Parathyroid adenoma (tissue), 2 donors: ENCODE measurements around the gene GRIN2C.
A peak's percentile ranks its signal among the peaks of the same experiment; 100 is the strongest.

ENCODE experiments used
- H2AFZ ChIP-seq: fragments of 300-600 bp; sonication (generic); one replicate; pipeline ENCODE4 v1.7.0; 2017; ENCODE audit warnings: antibody characterized with exemption, mild to moderate bottlenecking
- H3K27ac ChIP-seq: fragments of 300-600 bp; sonication (generic); one replicate; pipeline ENCODE4 v1.7.0; 2017
- H3K27me3 ChIP-seq: fragments of 300-600 bp; sonication (generic); one replicate; pipeline ENCODE4 v1.7.0; 2017; ENCODE audit warnings: low read length; ENCODE audit not compliant: control insufficient read depth, insufficient read depth
- H3K36me3 ChIP-seq: fragments of 300-600 bp; sonication (generic); one replicate; pipeline ENCODE4 v1.7.0; 2017; ENCODE audit warnings: low read length; ENCODE audit not compliant: control insufficient read depth, insufficient read depth
- H3K4me1 ChIP-seq: fragments of 300-600 bp; sonication (generic); one replicate; pipeline ENCODE4 v1.7.0; 2017; ENCODE audit warnings: control low read depth
- H3K4me2 ChIP-seq: fragments of 300-600 bp; sonication (generic); one replicate; pipeline ENCODE4 v1.7.0; 2017; ENCODE audit warnings: low read length
- H3K4me3 ChIP-seq: fragments of 300-600 bp; sonication (generic); one replicate; pipeline ENCODE4 v1.7.0; 2017; ENCODE audit warnings: low read depth, low read length
- H3K79me2 ChIP-seq: fragments of 300-600 bp; sonication (generic); one replicate; pipeline ENCODE4 v1.7.0; 2017; ENCODE audit warnings: control low read depth
- H3K9ac ChIP-seq: fragments of 300-600 bp; sonication (generic); one replicate; pipeline ENCODE4 v1.7.0; 2017; ENCODE audit warnings: mild to moderate bottlenecking
- H3K9me3 ChIP-seq: fragments of 300-600 bp; sonication (generic); one replicate; pipeline ENCODE4 v1.7.0; 2017; ENCODE audit warnings: low read length; ENCODE audit not compliant: control insufficient read depth
- CTCF ChIP-seq: fragments of 300-600 bp; sonication (generic); IDR thresholded peaks from one replicate; pipeline ENCODE4 v1.7.0; 2017; ENCODE audit warnings: antibody characterized with exemption, mild to moderate bottlenecking
- donor health status: primary hyperparathyroidism.

Gene GRIN2C

DNA sequence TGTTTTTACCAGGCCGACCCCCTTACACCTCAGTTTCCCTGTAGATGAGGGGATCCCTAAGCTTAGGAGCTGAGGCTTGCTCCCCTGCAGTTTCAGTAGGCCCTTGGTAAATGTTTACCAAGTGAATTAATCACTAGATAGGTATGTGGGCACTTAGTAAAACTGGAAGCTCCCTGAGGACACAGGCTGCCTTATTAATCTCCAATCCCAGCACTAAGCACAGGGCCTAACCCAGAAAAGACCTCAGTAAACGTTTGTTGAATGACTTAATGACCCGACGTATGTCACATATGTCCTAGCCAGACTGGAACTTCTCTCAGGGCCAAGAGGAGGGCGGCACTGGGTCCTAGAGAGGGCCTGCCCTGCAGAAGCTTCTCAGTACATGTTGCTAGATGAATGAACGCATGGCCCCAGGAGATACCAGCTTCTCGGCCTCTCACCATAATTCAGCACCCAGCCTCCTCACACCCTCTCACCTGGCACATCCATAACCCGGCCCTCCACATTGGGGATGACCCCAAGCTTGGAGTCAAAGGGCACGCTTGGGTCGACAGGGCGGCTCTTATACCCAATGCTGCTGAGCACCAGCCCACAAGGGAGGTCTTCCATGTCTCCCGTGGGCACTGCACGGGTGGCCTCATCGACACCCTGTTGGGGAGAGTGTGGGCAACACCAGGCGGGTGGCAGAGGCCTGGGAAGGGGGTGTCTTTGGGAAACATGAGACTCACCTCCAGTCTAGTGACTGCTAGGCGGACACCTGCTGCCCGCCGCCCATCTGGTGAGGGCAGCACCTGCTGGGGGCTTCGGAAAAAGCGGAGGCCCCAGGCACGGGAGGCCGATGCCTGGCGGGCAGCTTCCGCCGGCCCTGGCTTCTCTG, 4.0 kb upstream of the GRIN2C start:
- H3K9ac ChIP-seq, result no peak overlapping the region
- H2AFZ ChIP-seq, result no peak overlapping the region
- no peaks in the 10 kb centered on the region for H3K79me2 ChIP-seq
- H3K4me3 ChIP-seq, result no peak overlapping the region
- H3K4me1 ChIP-seq, result no peaks in the 10 kb centered on the region
- no peak overlapping the region for H3K27ac ChIP-seq
- no peaks in the 10 kb centered on the region for H3K9me3 ChIP-seq
- peaks cover 8% of the 10 kb centered on the region for H3K27me3 ChIP-seq
- H3K4me2 ChIP-seq, result no peak overlapping the region
- H3K36me3 ChIP-seq, result no peaks in the 10 kb centered on the region
- TF ChIP-seq CTCF, result no peak

DNA sequence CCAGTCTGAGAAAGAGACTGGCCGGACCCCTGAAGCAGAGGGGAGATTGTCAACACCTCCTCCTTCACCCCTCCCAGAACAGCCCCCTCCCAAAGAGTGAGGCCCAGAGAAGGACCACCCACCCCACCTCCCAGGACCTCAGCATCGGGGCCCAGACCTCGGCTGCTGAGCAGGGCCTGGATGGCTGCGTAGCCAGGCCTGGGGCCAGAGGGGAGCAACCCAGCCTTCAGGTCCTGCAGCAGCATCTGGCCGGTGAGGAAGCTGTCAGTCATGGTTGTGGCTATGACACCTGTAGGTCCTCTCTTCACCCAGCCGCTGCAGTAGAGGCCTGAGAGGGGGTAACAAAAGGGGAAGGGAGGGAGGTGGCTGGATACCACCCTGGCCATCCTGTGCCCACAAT, 3.2 kb upstream of the GRIN2C start:
- no peak overlapping the region for H3K4me3 ChIP-seq

DNA sequence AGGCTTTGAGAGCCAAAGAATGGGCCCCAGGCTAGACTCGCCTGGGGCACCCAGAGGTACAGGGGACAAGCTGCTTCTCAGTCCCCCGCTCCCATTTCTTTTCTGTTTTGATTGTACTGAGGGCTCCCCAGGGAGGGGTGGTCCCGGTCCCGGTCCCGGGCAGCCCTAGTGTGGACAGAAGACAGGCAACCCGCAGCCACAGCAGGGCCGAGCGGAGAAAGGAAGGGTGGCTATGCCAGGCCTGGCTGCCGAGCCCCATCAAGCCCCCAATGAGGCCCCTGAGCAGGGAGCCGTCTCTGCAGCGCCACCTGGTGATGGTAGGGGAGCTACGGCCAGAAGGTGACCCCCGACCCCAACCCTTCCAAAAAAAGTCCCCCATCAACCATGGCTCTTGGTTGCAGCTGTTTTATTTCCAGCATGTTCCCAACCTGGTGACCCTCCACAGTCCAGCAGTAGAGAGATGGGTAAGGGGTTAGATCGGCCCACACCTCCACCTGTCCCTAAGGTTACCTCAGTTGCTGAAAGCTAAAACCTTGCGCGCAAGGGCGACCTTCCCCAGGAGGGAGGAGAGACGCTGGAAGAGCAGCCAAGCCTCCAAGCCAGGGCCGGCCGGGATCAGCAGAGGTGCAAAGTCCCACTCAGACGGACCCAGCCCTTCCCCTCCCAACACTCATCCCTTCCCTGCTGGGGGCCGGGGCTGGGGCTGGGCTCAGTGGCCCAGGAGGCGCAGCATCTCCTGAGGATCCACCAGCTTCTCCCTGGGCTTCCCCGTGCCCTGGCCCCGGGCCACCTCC, 2.6 kb upstream of the GRIN2C start:
- Histone ChIP-seq H3K4me3 (no peak overlapping the region), H2AFZ (no peak overlapping the region), H3K4me2 (peak overlapping the region; percentile 17), H3K9me3 (no peaks in the 10 kb centered on the region), H3K36me3 (no peaks in the 10 kb centered on the region), H3K27me3 (peaks cover 8% of the 10 kb centered on the region), H3K79me2 (no peaks in the 10 kb centered on the region), H3K27ac (no peak overlapping the region), H3K9ac (no peak overlapping the region), H3K4me1 (no peaks in the 10 kb centered on the region)
- TF ChIP-seq CTCF, result peak; percentile 56

More for the DNA sequence above, 3.2 kb upstream of the GRIN2C start:
- H3K27ac ChIP-seq, result no peak overlapping the region
- no peaks in the 10 kb centered on the region for H3K36me3 ChIP-seq
- no peak overlapping the region for H2AFZ ChIP-seq
- no peak overlapping the region for H3K9ac ChIP-seq
- no peaks in the 10 kb centered on the region for H3K9me3 ChIP-seq
- TF ChIP-seq CTCF, result no peak
- peaks cover 8% of the 10 kb centered on the region for H3K27me3 ChIP-seq
- H3K79me2 ChIP-seq, result no peaks in the 10 kb centered on the region
- H3K4me2 ChIP-seq, result no peak overlapping the region
- no peaks in the 10 kb centered on the region for H3K4me1 ChIP-seq

DNA sequence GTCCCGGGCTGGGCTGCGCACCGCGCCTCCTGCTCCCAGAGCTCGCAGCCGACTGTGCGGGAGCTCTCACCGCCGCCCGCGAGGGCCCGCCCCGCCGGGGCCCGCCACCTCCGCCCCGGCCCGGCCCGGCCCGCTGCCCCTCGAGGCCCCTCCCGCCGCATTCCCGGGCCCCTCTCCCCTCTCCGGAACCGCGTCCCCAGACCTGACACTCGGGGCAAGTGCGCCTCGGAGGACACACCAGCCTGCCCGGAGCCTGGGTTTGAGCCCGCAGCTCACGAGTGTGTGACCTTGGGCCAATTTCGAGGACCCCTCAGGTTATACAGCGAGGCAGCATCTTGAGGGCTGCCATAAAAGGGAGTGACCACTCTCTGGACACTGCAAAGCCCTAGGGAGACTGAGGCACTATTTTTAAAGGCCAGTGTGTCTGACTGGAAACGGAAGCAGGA, 2.0 kb upstream of the GRIN2C start:
- Histone ChIP-seq H3K9ac (no peak overlapping the region), H2AFZ (no peak overlapping the region), H3K27ac (no peak overlapping the region), H3K9me3 (no peaks in the 10 kb centered on the region), H3K27me3 (peaks cover 8% of the 10 kb centered on the region), H3K79me2 (no peaks in the 10 kb centered on the region), H3K4me2 (peak overlapping the region; percentile 17), H3K36me3 (no peaks in the 10 kb centered on the region), H3K4me3 (no peak overlapping the region), H3K4me1 (no peaks in the 10 kb centered on the region)
- no peak for TF ChIP-seq CTCF
